ENCODE results near the gene NDUFV1. TPM values are rescaled to one million over a fixed set of nuclear protein-coding genes. Genes with fewer than 3 reads are reported as not detected.
A peak's percentile ranks its signal among the peaks of the same experiment; 100 is the strongest.

Gene NDUFV1
- total RNA-seq, 6 experiments from 2014 or later = 151 to 214 (median 163) TPM

DNA sequence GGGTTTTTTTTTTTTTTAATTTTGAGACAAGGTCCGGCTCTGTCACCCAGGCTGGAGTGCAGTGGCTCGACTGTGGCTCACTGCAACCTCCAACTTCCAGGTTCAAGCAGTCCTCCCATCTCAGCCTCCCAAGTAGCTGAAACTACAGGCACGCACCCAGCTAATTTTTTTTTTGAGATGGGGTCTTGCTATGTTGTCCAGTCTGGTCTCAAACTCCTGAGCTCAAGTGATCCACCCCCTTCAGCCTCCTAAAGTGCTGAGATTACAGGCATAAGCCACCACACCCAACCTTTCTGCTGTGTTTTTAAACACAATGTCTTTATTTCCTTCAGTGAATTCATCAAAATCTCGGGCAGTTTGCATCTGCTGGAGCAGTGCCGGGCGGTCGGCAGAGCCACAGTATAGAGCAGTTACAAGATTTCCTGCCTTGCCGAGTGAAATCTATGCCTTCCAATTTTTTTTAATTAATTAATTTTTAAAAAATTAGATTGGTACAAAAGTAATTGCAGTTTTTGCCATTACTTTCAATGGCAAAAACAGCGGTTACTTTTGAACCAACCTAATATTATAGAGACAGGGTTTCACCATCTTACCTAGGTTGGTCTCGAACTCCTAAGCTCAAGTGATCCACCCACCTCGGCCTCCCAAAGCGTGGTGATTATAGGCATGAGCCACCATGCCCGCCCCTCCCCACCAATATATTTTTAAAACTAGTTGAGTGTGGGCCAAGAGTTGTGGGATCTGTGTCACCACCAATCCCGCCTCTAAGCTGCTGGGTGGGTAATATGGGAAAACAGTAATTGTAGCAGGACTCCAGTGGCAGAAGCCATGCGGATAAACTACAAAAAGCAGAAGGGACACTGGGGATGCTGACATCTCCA is 46.5 kb downstream of the NDUFV1 start:
- no peak overlapping the region for H3K27ac ChIP-seq

DNA sequence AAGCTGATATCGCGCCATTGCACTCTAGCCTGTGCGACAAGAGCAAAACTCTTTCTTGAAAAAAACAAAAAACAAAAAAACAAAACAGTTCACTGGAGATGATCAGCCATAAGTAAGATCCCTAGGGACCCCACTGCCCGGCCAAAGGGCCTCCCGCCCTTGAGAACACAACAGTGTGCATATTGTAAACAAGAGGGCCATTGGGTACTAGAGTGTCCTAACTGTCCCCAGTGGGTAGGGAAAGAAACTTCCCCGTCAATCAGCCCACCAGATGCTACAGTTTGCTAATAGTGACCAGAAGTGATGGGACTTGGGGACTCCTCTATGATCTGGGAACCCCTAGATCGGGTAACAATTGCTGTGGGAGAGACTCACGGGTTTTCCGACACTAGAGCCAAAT is 47.5 kb downstream of the NDUFV1 start:
- DNase-seq (no peak), ATAC-seq (no peak)
- intact Hi-C loops (cut with DNase I) = no loop called here
- H3K27ac ChIP-seq = no peak overlapping the region
- no peak overlapping the region for H3K4me3 ChIP-seq
- WGBS (ENCODE audit: insufficient coverage, low coverage, low lambda C conversion rate, missing lambda C conversion rate) = 75% methylated on average over 9 of the region's 9 CpGs
- no peak for TF ChIP-seq POLR2A (IDR thresholded peaks at IDR 0.05)
- TF ChIP-seq CTCF (IDR thresholded peaks at IDR 0.05) = no peak
- H3K9me3 ChIP-seq = no peaks in the 10 kb centered on the region
- H3K4me1 ChIP-seq = no peaks in the 10 kb centered on the region
- H3K27me3 ChIP-seq = no peaks in the 10 kb centered on the region
- no peaks in the 10 kb centered on the region for H3K36me3 ChIP-seq

More for the DNA sequence above, 46.5 kb downstream of the NDUFV1 start:
- intact Hi-C loops (cut with DNase I) = no loop called here
- H3K27me3 ChIP-seq = no peaks in the 10 kb centered on the region
- no peaks in the 10 kb centered on the region for H3K9me3 ChIP-seq
- ATAC-seq (no peak), DNase-seq (peak in 1 of 3 donors; percentile 9)
- H3K4me3 ChIP-seq = no peak overlapping the region
- WGBS (ENCODE audit: insufficient coverage, low coverage, low lambda C conversion rate, missing lambda C conversion rate) = 83% methylated on average over 11 of the region's 15 CpGs
- H3K4me1 ChIP-seq = no peaks in the 10 kb centered on the region
- no peak for TF ChIP-seq CTCF (IDR thresholded peaks at IDR 0.05)
- no peak for TF ChIP-seq POLR2A (IDR thresholded peaks at IDR 0.05)
- H3K36me3 ChIP-seq = no peaks in the 10 kb centered on the region

GRCh38 chr11:67656278-67656922 is 49.7 kb downstream of the NDUFV1 start:
- Histone ChIP-seq H3K4me3 (no peak overlapping the region), H3K27ac (no peak overlapping the region), H3K9me3 (no peaks in the 10 kb centered on the region), H3K4me1 (no peaks in the 10 kb centered on the region), H3K27me3 (no peaks in the 10 kb centered on the region), H3K36me3 (no peaks in the 10 kb centered on the region)
- intact Hi-C loops (cut with DNase I) = no loop called here
- ATAC-seq (no peak), DNase-seq (no peak)
- TF ChIP-seq POLR2A (IDR thresholded peaks at IDR 0.05) = no peak
- no peak for TF ChIP-seq CTCF (IDR thresholded peaks at IDR 0.05)
- WGBS (ENCODE audit: insufficient coverage, low coverage, low lambda C conversion rate, missing lambda C conversion rate) = 92% methylated on average over 4 of the region's 4 CpGs

- Histone ChIP-seq H3K36me3 (no peaks in the 10 kb centered on the region), H3K9me3 (no peaks in the 10 kb centered on the region), H3K4me3 (no peak overlapping the region), H3K27me3 (no peaks in the 10 kb centered on the region), H3K4me1 (no peaks in the 10 kb centered on the region), H3K27ac (no peak overlapping the region)
- intact Hi-C loops (cut with DNase I) = no loop called here
- TF ChIP-seq POLR2A (IDR thresholded peaks at IDR 0.05) (no peak), CTCF (IDR thresholded peaks at IDR 0.05) (no peak)
- WGBS (ENCODE audit: insufficient coverage, low coverage, low lambda C conversion rate, missing lambda C conversion rate) = 41% methylated on average over 3 of the region's 3 CpGs
- ATAC-seq = no peak
- DNase-seq = no peak
These were observed 50.6 kb downstream of the NDUFV1 start for GRCh38 chr11:67657300-67657699.

Measured in right lobe of liver (tissue), 6 donors.